ENCODE results near the gene CYP3A7. TPM values are rescaled to one million over a fixed set of nuclear protein-coding genes. Genes with fewer than 3 reads are reported as not detected.
"Not testable (repeated sequence)": the region's sequence is repeated elsewhere in the genome, so short reads cannot be mapped to it uniquely, and the experiment has no call there.

The CYP3A7 gene
- total RNA-seq, 2 donors from 2014 or later: not detected

DNA sequence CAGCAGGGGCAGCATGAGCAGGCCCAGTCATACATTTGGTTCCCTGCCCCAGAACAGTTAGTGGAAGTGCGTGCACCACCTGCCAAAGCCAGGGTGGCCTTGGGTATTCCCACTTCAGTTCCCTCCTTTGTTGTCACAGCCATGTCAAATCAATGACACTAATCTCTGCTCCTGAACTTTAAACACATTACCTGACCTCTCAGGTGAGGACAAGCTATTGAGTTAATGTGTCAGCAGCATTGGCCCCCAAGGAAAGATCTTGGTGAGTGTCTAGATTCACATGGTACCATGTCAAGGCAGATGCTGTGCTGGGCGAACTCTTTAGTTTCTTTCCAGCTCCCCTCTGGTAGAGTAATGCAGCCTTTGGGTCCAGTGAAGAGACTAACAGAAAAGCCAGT, 57.3 kb downstream of the CYP3A7 start:
- DNase-seq (ENCODE audit: low spot score): no peak
- intact Hi-C loops (cut with DNase I): no loop called here

DNA sequence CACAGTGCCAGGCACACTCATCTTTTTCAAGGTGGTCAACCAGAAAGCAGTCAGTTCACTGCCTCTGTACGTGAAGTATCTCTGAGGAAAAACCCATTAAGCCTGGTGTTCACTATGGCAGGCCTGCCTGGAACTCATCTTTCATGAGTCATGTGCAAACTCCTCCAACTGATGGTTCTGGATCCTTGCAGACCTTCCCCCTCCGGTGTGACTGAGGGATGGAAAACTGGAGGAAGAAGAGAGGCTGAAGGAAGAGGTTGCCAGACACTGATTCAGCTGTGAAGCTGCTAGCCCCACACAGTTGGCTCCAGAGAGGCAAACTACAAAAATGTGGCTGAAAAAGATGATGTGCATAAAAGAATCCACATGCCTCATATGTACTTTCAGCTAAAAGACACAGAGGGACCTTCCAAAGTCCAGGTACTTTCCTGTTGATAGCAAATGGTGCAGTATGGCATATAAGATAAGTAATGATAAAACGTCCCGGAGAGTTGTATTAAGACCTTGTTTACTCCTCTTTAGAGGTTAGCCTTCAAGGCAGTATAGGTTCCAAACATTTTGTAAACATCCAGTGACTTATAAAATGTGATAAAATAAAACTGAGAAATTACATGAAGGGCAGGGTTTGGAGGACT, 57.9 kb downstream of the CYP3A7 start:
- intact Hi-C loops (cut with DNase I): no loop called here
- no peak for DNase-seq (ENCODE audit: low spot score)

DNA sequence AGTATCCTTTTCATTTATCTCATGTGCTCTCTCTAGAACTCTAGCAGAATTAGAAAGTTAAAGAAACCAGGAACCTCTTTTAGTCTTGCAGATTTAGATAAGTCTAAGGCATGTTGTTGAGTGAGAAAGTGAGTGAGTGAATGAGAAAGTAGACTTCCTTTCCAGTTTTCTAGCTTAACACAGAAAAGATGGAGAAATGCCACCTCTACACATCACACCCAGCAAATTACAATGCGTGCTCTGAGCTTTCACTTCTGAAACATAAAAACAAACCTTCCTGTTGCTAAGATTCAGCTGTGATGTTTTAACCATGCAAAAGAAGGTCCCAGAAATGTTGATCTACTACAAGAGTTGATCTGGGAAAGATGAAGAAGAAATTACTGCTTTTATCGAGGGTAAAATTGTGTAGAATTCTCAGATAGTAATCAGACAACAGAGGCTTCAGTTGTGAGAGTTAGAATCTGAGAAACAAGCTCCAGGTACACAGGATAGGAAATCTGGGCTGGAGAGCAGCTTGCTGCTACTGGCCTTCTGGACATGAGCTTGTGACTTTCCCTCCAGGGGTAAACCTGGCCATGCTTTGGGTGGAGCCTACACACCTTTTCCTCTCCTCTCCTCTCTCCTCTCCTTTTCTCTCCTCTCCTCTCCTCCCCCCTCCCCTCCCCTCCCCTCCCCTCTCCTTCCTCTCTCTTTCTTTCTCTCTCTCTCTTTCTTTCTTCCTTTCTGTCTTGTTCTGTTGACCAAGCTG, 59.8 kb downstream of the CYP3A7 start:
- intact Hi-C loops (cut with DNase I): no loop called here
- DNase-seq (ENCODE audit: low spot score): no peak

DNA sequence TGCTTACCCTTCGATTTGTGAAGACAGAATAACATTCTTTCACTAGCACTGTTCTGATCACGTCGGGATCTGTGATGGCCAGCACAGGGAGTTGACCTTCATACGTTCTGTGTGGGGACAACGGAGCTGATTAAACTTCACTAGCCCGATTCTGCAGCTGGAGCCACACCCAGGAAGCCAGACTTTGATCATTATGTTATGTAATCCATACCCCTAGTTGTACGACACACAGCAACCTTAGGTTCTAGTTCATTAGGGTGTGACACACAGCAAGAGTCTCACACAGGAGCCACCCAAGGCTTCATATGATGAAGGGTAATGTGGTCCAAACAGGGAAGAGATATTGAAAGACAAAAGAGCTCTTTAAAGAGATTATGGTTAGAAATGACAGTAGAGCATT, 62.4 kb downstream of the CYP3A7 start:
- intact Hi-C loops (cut with DNase I): no loop called here
- no peak for DNase-seq (ENCODE audit: low spot score)

DNA sequence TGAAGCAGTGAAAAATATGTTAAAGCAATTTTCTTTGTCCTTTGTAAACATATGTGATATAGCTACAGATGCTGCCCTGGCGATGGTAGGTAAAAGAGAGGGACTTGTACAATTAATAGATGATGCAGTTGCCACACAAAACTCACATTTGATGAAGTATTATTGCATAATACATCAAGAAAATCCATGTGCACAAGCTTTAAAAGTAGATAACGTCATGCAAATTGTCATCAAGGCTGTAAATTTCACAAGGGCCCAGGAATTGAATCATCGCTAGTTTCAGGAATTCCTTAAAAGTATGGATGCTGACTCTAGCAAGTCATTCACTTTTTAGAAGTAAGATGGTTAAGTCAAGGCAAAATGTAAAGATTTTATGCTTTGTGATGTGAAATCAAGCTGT, 65.2 kb downstream of the CYP3A7 start:
- no peak for DNase-seq (ENCODE audit: low spot score)

DNA sequence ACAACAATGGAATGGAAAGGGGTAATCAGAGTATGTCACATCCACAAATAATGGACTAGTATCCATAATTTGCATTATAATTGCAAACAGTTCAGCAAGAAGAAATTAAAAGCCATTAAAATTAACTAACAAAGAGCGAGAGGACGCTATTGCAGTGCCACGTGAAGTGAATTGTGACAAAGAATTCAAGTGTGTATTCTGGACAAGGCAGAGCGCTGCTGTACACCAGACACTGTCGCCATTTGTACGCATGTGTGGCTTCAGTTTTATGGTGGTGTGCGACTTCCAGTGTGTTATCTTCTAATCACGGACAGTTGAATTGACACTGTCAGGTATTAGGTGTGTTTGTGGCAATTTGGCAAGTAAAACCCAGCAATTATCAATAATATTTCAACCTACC, 66.5 kb downstream of the CYP3A7 start:
- no peak for DNase-seq (ENCODE audit: low spot score)
- intact Hi-C loops (cut with DNase I): loop anchor here in 1 of 2 donors (5.0 kb wide), 1 partner anchor 199 kb away; no protein-coding TSS in a partner anchor

More for the DNA sequence above, 65.2 kb downstream of the CYP3A7 start:
- intact Hi-C loops (cut with DNase I): loop anchor here in 1 of 2 donors (5.0 kb wide), 1 partner anchor 198 kb away; no protein-coding TSS in a partner anchor

DNA sequence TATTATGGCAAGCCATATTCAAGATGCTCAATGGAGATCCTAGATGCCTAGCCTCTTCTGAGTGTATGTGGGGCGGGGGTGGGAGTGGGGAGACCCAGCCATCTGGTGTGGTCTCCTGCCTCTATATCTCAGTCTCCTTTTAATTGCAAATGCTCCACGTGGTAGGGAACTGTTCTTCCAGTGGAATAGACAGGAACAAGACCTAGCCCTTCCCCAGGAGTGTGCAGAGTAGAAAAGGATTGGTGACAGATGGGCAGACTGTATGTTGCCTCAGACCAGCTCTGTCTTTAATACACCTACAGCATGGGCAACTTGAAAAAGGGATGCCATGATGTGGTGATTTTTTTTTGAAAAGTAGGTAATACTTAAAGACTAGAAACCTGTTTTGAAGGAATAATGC, 67.8 kb downstream of the CYP3A7 start:
- intact Hi-C loops (cut with DNase I): loop anchor here in 1 of 2 donors (5.0 kb wide), 1 partner anchor 200 kb away; no protein-coding TSS in a partner anchor
- DNase-seq (ENCODE audit: low spot score): no peak

DNA sequence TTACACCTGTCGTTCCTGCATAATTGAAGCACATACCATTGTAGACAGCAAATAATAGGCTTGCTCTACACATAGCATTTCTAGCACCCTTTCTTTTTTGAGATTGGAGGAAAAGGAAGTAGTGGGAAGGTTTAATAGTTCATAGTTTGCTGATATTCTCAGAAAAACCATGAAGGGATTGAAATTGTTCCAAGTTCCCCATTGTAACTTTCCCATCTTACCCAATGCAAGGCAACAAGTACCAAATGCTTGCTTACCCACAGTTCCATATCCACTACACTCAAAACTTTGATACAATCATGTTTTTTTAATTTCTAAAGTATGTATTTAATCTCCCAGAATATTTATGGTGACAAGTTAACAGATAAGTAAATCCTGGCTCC, 69.0 kb downstream of the CYP3A7 start:
- DNase-seq (ENCODE audit: low spot score): no peak
- intact Hi-C loops (cut with DNase I): loop anchor here in 1 of 2 donors (5.0 kb wide), 1 partner anchor 201 kb away; no protein-coding TSS in a partner anchor

DNA sequence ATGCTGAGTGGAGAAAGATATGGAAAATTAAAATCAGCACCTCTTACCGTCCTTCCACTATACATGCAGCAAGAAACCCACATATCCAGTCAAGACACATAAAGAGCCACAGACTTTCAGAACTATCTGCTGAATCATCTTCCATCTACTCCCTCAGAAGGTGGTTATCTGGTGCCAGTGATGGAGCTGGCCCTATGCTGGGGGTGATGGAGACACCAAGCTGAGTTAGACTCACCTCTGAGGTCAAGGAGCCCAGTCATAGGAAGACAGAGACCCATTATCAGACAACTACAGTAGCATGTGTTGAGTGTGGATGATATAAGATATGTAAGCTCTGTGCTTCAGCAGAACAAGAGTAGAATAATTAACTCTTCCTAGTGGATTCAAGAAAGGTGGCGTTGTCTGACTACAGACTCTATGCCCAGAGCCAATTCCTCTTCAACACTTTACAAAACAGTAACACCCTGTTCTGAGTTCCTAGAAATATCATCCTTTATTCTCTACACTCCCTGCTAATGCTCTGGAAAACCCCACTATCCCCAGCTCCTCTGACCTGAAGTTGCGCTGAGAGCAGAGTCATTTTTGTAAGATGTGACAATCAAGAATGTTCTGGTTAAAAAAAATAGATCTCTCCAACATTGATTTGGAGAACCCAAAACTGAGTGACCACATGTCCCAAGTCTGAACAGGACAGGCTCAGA, 69.5 kb downstream of the CYP3A7 start:
- intact Hi-C loops (cut with DNase I): loop anchor here in 1 of 2 donors (5.0 kb wide), 1 partner anchor 202 kb away; no protein-coding TSS in a partner anchor
- no peak for DNase-seq (ENCODE audit: low spot score)

DNA sequence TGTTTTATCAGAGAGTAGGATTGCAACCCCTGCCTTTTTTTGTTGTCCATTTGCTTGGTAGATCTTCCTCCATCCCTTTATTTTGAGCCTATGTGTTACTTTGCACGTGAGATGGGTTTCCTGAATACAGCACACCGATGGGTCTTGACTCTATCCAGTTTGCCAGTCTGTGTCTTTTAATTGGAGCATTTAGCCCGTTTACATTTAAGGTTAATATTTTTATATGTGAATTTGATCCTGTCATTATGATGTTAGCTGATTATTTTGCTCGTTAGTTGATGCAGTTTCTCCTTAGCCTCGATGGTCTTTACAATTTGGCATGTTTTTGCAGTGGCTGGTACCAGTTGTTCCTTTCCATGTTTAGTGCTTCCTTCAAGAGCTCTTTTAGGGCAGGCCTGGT, 77.1 kb downstream of the CYP3A7 start:
- intact Hi-C loops (cut with DNase I): not testable (repeated sequence)

More for the DNA sequence above, 77.1 kb downstream of the CYP3A7 start:
- not testable (repeated sequence) for DNase-seq (ENCODE audit: low spot score)

Other genes with a start within 250 kb of the CYP3A7 start
- 10 to 100 TPM; 17.5 to 20.0 TPM for gene ZNF394, start 234.9 kb downstream of the CYP3A7 start, total RNA-seq
- gene ZKSCAN5, start 230.5 kb downstream of the CYP3A7 start, total RNA-seq: 1 to 10 TPM; 5.9 to 7.0 TPM
- gene FAM200A, start 183.1 kb downstream of the CYP3A7 start, total RNA-seq: 1 to 10 TPM; 3.2 to 5.4 TPM
- gene ZNF655, start 176.6 kb downstream of the CYP3A7 start, total RNA-seq: 10 to 100 TPM; 55.2 to 75.5 TPM
- 1 to 10 TPM in 1 of 2 donors, under 1 TPM in 1; 0.57 to 2.0 TPM for gene TMEM225B, start 136.9 kb downstream of the CYP3A7 start, total RNA-seq
- 10 to 100 TPM; 10.9 to 12.4 TPM for gene ZSCAN25, start 118.2 kb downstream of the CYP3A7 start, total RNA-seq
- 1 to 10 TPM in 1 of 2 donors, under 1 TPM in 1; 0.62 to 1.8 TPM for gene CYP3A5, start 55.2 kb downstream of the CYP3A7 start, total RNA-seq
- not detected for gene CYP3A4, start 49.0 kb upstream of the CYP3A7 start, total RNA-seq
- gene CYP3A43, start 92.8 kb upstream of the CYP3A7 start, total RNA-seq: under 1 TPM in 1 of 2 donors, not detected in 1; 0.14 TPM
- gene OR2AE1, start 141.8 kb upstream of the CYP3A7 start, total RNA-seq: under 1 TPM in 1 of 2 donors, not detected in 1; 0.51 TPM
- 10 to 100 TPM; 14.7 to 22.9 TPM for gene TRIM4, start 184.3 kb upstream of the CYP3A7 start, total RNA-seq
- gene GJC3, start 194.4 kb upstream of the CYP3A7 start, total RNA-seq: not detected
- gene AZGP1, start 240.8 kb upstream of the CYP3A7 start, total RNA-seq: 1 to 10 TPM in 1 of 2 donors, under 1 TPM in 1; 0.33 to 1.2 TPM

Data from posterior vena cava (tissue), 2 donors.